NAMALWA (cell line): Measurements from ENCODE around the gene RRBP1.

Experiments used
- DNase-seq: peaks from one replicate; pipeline ENCODE4 v3.0.0-alpha.2; 2015; ENCODE audit warnings: low spot score

RRBP1 gene

DNA sequence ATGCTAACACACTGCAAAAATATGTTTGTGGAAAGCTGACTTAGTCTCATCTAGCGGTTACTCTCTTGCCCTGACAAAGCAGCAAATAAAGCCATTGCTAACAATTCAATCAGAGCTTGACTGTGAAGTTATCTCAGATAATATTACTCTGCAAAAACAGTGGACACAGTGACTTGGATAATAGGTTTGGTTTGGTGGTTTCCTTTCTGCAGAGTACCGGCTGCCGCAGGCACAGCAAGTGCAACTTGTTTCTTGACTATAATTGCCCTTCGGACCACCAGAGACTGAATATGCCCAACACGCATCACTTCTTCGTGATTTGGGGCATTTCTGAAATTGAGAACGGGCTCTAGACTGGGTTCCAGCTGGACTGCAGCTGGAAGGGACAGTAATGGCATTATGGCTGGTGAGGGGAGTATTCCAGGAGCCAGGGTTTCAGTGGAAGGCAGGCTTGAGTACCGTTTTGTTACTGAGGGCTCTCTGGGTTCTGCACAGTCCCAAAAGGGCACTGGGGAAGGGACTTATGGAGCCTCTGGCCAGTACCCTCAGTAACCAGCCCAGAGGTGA is 72.1 kb downstream of the RRBP1 start:
- DNase-seq: no peak

DNA sequence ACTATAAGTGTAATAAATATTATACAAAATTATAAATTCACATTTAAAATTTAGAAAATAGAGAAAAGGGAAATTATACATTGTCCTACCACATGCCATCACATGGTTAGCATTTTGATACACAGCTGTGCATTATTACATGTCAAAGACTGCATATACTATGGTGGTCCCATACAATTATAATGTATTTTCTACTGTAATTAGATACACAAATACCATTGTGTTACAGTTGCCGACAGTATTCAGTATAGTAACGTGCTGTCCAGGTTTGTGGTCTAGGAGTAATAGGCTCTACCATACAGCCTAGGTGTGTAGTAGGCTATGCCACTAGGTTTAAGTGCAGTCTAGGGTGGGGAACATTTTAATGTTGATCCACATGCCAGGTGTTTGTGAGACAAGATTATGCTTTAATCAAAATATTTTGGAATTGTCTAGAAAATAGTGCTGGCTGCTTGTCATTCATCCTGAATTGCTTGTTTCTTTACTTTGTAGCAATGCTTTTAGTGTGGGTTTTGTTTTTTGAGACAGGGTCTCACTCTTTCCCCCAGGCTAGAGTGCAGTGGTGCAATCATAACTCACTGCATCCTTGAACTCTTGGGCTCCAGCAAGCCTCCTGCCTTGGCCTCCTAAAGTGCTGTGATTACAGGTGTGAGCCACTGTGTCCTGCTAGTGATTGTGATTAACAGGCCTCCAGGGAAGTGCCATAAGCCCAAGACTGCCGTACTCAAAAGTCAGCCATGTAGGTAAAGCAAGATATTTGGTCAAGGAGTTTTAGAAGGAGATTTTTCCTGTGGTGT is 73.1 kb downstream of the RRBP1 start:
- DNase-seq: no peak

DNA sequence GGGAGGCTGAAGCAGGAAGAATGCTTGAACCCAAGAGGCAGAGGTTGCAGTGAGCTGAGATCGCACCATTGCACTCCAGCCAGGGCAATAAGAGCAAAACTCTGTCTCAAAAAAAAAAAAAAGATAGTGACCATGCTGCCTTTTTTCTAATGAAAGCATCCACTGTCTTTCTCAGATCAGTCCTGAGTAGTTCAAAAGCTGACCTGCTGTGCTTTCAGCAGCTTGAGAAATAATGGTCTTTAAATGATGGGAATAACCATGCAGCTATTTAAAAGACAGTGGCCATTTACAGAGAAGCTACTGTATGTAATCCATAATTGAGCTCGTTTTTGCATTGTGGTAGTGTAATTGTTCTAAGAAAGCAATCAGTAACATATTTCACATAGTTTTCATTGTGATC is 76.0 kb downstream of the RRBP1 start:
- DNase-seq: no peak

- DNase-seq: no peak
Observed at GRCh38 chr20:17605131-17605660, 76.8 kb downstream of the RRBP1 start.

DNA sequence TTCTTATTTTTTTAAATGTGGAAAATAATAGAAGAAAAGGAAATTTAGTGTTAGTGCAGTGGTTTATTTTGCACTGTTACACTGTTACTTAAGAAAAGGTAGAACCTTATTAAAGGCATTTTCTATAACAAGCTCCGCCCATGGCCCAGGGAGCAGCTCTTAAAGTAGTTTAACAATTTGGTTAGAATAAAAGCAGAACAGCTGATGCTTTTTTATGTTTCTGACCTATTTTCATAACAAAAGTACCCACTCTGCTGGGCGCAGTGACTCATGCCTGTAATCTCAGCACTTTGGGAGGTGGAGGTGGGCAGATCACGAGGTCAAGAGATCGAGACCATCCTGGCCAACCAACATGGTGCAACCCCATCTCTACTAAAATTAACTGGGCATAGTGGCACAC is 79.5 kb downstream of the RRBP1 start:
- no peak for DNase-seq

DNA sequence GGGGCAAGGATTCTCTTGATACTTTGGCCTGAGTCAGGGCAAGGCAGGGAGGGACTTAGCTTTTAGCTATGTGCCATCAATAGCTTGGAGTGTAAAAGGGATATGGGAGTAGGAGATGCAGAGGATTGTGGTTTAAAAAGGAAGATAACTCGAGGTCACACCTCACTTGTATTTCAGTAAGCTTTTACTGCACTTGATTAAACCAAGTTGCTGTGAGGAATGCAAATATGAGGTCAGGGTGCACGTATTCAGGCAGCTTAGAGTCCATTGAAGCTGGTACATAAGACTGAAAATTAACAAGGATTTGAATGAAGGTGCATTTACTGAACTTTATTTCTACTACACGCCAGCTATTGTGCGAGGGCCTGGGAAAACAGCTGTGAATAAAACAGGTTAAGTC is 80.1 kb downstream of the RRBP1 start:
- no peak for DNase-seq

GRCh38 chr20:17598013-17598550 is 84.0 kb downstream of the RRBP1 start:
- no peak for DNase-seq

DNA sequence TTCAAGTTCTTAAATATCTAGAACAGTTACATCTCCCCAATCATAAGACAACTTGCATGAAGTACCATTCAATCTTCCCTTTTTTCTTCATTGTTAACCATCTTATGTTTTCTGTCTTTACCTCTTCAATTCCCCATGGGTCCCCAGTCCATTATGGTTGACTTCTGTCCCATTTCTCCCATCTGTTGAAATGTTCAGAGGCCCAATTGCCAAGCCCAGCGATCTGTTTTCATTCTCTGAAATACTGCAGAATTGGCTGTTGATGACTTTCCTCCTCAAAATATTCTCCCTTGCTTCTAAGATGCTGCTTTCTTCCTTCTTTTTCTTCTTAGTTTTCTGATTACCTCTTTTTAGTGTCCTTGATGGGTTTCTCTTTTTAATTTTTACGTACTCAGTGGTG is 86.2 kb downstream of the RRBP1 start:
- DNase-seq: no peak

GRCh38 chr20:17594443-17594842 is 87.6 kb downstream of the RRBP1 start:
- DNase-seq: no peak

DNA sequence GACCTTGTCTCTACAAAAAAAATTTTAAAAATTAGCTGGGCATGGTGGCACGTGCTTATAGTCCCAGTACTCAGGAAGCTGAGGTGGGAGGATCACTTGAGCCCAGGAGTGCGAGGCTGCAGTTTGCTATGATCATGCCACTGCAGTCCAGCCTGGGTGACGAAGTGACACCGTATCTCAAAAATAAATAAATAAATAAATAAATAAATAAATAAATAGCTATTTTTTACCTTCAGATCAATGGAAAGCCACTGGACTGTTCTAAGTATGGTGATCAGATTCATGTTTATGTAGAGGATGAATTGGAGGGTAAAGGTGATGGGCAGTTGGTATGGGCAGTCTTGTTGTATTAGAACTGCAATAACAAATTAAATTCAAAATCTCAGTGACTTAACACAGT is 88.1 kb downstream of the RRBP1 start:
- no peak for DNase-seq

GRCh38 chr20:17590245-17590644 is 91.8 kb downstream of the RRBP1 start:
- no peak for DNase-seq

DNA sequence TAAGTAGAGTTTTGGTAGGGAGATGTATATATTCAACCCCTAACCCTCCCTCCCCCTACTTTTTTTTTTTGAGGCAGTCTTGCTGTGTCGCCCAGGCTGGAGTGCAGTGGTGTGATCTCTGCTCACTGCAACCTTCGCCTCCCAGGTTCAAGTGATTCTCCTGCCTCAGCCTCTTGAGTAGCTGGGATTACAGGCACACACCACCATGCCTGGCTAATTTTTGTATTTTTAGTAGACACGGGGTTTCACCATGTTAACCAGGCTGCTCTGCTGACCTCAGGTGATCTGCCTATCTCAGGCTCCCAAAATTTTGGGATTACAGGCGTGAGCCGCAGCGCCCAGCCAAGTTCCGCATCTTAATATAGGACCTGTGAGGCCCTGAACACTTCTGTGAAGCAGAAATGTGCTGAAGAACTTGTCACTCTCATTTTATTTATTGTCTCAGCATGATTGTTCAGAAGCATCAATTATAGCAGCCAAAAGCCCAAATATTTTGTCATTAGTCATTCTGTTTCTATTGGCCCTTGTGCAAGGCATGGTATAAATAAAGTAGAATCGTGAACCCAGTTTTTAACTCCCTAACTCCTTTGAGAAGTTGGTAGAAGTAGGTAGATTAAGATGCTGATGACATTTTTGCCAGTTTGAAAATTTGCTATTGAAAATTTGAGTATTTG is 92.7 kb downstream of the RRBP1 start:
- no peak for DNase-seq

DNA sequence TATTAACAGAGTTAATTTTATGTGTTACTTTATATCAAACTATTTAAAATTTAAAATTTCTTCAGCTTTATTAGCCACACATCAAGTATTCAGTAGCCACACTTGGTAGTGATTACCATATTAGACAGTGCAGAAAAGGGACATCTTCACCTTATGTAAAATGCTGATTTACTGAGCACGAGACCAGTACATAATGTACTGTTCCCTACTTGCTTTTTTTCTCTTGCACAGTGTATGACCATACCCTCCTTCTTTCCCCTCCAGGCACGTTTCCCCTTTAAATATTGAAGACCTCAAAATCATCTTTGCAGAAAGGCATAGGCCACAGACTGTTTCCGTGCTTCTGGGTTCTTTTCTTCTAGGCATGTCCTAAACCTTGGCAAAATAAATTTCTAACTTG is 94.2 kb downstream of the RRBP1 start:
- no peak for DNase-seq

GRCh38 chr20:17587148-17587547 is 94.9 kb downstream of the RRBP1 start:
- no peak for DNase-seq

DNA sequence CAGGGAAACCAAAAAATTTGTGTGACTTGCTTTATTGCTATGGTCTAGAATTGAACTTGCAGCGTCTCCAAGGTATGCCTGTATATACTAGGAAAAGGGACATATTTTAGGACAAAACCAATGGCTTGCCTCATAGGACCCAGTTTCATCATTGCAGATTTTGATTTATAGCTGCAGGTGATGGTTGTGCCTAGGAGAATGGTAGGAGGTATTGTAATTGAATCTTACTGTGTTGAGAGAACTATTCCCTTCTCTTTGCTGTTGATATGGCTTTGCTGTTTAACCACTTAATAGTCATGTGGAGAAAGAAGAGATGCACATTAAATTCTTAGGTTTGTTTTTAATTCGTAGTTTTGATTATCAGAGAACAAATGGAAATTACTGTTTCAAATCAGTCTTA is 95.8 kb downstream of the RRBP1 start:
- DNase-seq: no peak

DNA sequence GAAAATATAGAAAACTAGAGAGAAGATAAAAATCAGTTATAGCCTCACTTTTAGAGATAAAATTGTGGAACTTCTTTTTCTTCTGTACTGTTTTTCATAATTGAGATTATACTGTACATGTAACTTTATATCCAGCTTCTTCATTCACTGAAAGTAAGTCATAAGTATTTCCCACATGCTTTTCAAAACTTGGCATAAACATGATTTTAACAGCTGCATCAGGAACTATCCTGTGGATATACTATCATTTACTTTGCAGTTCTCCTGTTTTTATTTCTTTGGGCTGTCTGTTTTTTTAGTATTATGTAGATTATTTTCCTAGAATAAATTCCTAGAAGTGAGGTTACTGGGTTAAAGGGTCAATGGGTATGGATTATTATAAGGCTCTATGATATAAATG is 97.4 kb downstream of the RRBP1 start:
- DNase-seq: no peak

DNA sequence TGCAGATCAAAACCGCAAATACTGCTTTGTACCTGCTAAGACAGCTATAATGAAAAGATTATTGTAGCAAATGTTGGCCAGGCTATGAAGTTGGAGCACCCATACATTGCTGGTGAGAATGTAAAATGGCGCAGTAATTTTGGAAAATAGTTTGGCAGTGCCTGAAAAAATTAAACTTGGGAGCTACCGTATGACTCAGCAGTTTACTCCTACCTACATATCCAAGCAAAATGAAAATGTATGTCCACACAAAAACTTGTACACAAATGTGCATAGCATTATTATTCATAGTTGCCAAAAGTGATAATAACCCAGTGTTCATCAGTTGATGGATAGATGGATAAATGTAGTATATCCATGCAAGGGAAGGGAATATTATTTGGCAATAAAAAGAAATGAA is 98.9 kb downstream of the RRBP1 start:
- no peak for DNase-seq

DNA sequence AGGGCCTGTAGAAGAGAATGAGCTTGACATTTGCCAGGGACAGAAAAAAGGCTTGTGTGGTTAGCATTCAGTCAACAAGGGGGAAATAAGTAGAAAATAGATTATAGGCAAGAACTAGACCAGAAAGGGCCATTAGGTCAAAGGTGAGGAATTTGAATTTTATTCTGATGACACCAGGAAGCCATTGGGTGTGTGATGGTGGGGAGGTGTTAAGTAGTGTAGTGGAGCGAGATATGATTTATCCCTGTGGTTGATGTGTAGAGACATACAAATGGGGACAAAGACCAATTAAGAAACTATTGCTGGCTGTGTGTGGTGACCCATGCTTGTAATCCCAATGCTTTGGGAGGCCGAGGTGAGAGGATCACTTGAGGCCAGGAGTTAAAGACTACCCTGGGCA is 101.1 kb downstream of the RRBP1 start:
- DNase-seq: no peak

GRCh38 chr20:17579369-17580039 is 102.5 kb downstream of the RRBP1 start:
- DNase-seq: no peak

DNA sequence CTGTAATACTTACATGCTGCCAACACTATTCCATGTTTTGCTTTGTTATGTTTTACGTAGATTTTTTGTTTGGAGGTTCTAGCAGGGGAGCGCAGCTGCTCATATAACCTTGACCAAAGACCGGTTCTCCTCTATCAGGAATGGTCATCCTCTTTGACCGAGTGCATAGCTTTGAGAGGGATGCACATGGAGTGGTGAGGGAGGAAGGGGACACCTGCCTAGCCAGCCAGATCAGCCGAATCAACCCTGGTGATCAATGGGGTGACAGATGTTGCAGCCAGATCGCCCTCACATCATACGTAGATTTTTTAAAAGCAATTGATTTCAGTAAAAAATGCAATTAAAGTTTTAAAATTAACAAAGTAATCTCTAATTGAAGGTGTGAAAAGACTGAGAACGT is 105.8 kb downstream of the RRBP1 start:
- DNase-seq: no peak

GRCh38 chr20:17573463-17573862 is 108.6 kb downstream of the RRBP1 start:
- no peak for DNase-seq

- DNase-seq: peak; percentile 38
Observed at GRCh38 chr20:17572034-17572638, 109.9 kb downstream of the RRBP1 start.
